Body of pancreas (tissue), 4 donors: ENCODE measurements around the gene RBM38.

ENCODE experiments used
- CTCF ChIP-seq, 7 experiments: fragments of 450-650 bp in 4 of 7; fragments of 200-600 bp in 3 of 7; sonication (generic) in 3 of 7; IDR thresholded peaks; one replicate each; pipeline ENCODE4 v1.5.1; 2016 to 2019; ENCODE audit warnings: antibody characterized with exemption in 7 of 7
- POLR2A ChIP-seq, 3 donors: fragments of 450-650 bp; IDR thresholded peaks; one replicate each; pipeline ENCODE4 v1.6.1; 2016; ENCODE audit warnings: antibody characterized with exemption in 3 of 3, mild to moderate bottlenecking in 2 of 3

- TF ChIP-seq CTCF (IDR thresholded peaks at IDR 0.05) (no peak), POLR2A (IDR thresholded peaks at IDR 0.05) (no peak)
These were observed 64.2 kb downstream of the RBM38 start for GRCh38 chr20:57455386-57455785.
